ENCODE data around the gene DSCAM.
"Not testable (repeated sequence)": the region's sequence is repeated elsewhere in the genome, so short reads cannot be mapped to it uniquely, and the experiment has no call there.

DSCAM gene

GRCh38 chr21:40187244-40187643 lies 659.7 kb downstream of the DSCAM start:
- DNase-seq (ENCODE audit: low read depth in 2 of 2, low spot score in 1 of 2) = no peak

- no peak for DNase-seq (ENCODE audit: low read depth in 2 of 2, low spot score in 1 of 2)
Observed at GRCh38 chr21:40186045-40186444, 660.9 kb downstream of the DSCAM start.

- DNase-seq (ENCODE audit: low read depth in 2 of 2, low spot score in 1 of 2) = no peak
Observed at GRCh38 chr21:40185208-40185607, 661.8 kb downstream of the DSCAM start.

- DNase-seq (ENCODE audit: low read depth in 2 of 2, low spot score in 1 of 2) = not testable (repeated sequence)
Observed at GRCh38 chr21:40182491-40182890, 664.5 kb downstream of the DSCAM start.

- DNase-seq (ENCODE audit: low read depth in 2 of 2, low spot score in 1 of 2) = no peak
Observed at GRCh38 chr21:40179166-40179565, 667.8 kb downstream of the DSCAM start.

GRCh38 chr21:40178726-40179125 lies 668.2 kb downstream of the DSCAM start:
- DNase-seq (ENCODE audit: low read depth in 2 of 2, low spot score in 1 of 2) = no peak

GRCh38 chr21:40177979-40178378 lies 669.0 kb downstream of the DSCAM start:
- DNase-seq (ENCODE audit: low read depth in 2 of 2, low spot score in 1 of 2) = no peak

- DNase-seq (ENCODE audit: low read depth in 2 of 2, low spot score in 1 of 2) = no peak
Observed at GRCh38 chr21:40176724-40177123, 670.2 kb downstream of the DSCAM start.

GRCh38 chr21:40173816-40174215 lies 673.1 kb downstream of the DSCAM start:
- DNase-seq (ENCODE audit: low read depth in 2 of 2, low spot score in 1 of 2) = no peak

- no peak for DNase-seq (ENCODE audit: low read depth in 2 of 2, low spot score in 1 of 2)
Observed at GRCh38 chr21:40169971-40170370, 677.0 kb downstream of the DSCAM start.

GRCh38 chr21:40166291-40166843 lies 680.6 kb downstream of the DSCAM start:
- DNase-seq (ENCODE audit: low read depth in 2 of 2, low spot score in 1 of 2) = no peak

GRCh38 chr21:40165773-40166070 lies 681.2 kb downstream of the DSCAM start:
- no peak for DNase-seq (ENCODE audit: low read depth in 2 of 2, low spot score in 1 of 2)

GRCh38 chr21:40164905-40165772 lies 681.8 kb downstream of the DSCAM start:
- DNase-seq (ENCODE audit: low read depth in 2 of 2, low spot score in 1 of 2) = no peak

GRCh38 chr21:40162075-40162474 lies 684.9 kb downstream of the DSCAM start:
- no peak for DNase-seq (ENCODE audit: low read depth in 2 of 2, low spot score in 1 of 2)

GRCh38 chr21:40160911-40161310 lies 686.0 kb downstream of the DSCAM start:
- no peak for DNase-seq (ENCODE audit: low read depth in 2 of 2, low spot score in 1 of 2)

- DNase-seq (ENCODE audit: low read depth in 2 of 2, low spot score in 1 of 2) = no peak
Observed at GRCh38 chr21:40158366-40158765, 688.6 kb downstream of the DSCAM start.

- DNase-seq (ENCODE audit: low read depth in 2 of 2, low spot score in 1 of 2) = no peak
Observed at GRCh38 chr21:40155563-40155962, 691.4 kb downstream of the DSCAM start.

GRCh38 chr21:40153351-40153750 lies 693.6 kb downstream of the DSCAM start:
- DNase-seq (ENCODE audit: low read depth in 2 of 2, low spot score in 1 of 2) = no peak

- DNase-seq (ENCODE audit: low read depth in 2 of 2, low spot score in 1 of 2) = no peak
Observed at GRCh38 chr21:40152476-40152875, 694.5 kb downstream of the DSCAM start.

GRCh38 chr21:40151611-40152010 lies 695.3 kb downstream of the DSCAM start:
- DNase-seq (ENCODE audit: low read depth in 2 of 2, low spot score in 1 of 2) = no peak

GRCh38 chr21:40146216-40146837 lies 700.6 kb downstream of the DSCAM start:
- DNase-seq (ENCODE audit: low read depth in 2 of 2, low spot score in 1 of 2) = no peak

- no peak for DNase-seq (ENCODE audit: low read depth in 2 of 2, low spot score in 1 of 2)
Observed at GRCh38 chr21:40143822-40144525, 703.0 kb downstream of the DSCAM start.

Data from stimulated activated CD8-positive, alpha-beta memory T cell treated with anti-CD3 and anti-CD28 coated beads, Interleukin-4, amount 100 ng/mL, for 1 hour (primary cell).